Endothelial cell of umbilical vein (primary cell): ENCODE results near the gene ABLIM2. TPM values are rescaled to one million over a fixed set of nuclear protein-coding genes. Genes with fewer than 3 reads are reported as not detected.

Experiments
- BruUV-seq: library from RNA; stranded (reverse); fragments of 400-500 nt; replicated peaks from 2 replicates; lab custom pipeline; 2021; lab: Mats Ljungman, UMichigan
- CTCF ChIA-PET: fragments of 300-600, 350-600 bp; sonication (Branson Sonifier 250); formaldehyde crosslinking; loops from one replicate; lab custom pipeline; 2021; ENCODE audit warnings: antibody characterized with exemption, inconsistent platforms; lab: Charles Lee
- POLR2A ChIA-PET: fragments of 300-600, 350-600 bp; sonication (Branson Sonifier 250); formaldehyde crosslinking; loops from one replicate; lab custom pipeline; 2021; ENCODE audit warnings: antibody characterized with exemption, inconsistent platforms; lab: Charles Lee
- DNase-seq: peaks from one replicate; pipeline ENCODE4 v3.0.0-alpha.2; 2011; ENCODE audit warnings: low read depth, low spot score
- FAIRE-seq: peaks from 2 replicates; lab custom pipeline; 2011; peaks lifted over from hg19 to GRCh38; lab: Jason Lieb, UNC
- H2AFZ ChIP-seq: 2 replicates; pipeline ENCODE4 v1.6.0; 2012; ENCODE audit warnings: low read depth, low read length, control low read depth, inconsistent platforms
- H3K27ac ChIP-seq: 2 replicates; pipeline ENCODE4 v1.5.1; 2011; ENCODE audit warnings: low read depth, mild to moderate bottlenecking, control low read depth, low read length, moderate library complexity; ENCODE audit not compliant: insufficient read depth
- H3K27me3 ChIP-seq, 2 experiments: 2 replicates each; pipeline versions ENCODE4 v1.6.0 to v1.6.1; 2011; ENCODE audit warnings: low read length in 2 of 2, mixed read lengths in 1 of 2; ENCODE audit not compliant: control insufficient read depth in 2 of 2, insufficient read depth in 2 of 2
- H3K36me3 ChIP-seq, 2 experiments: 2 replicates in 1 of 2; 3 replicates in 1 of 2; pipeline ENCODE4 v1.5.1; 2011; ENCODE audit warnings: low read length in 2 of 2, mild to moderate bottlenecking in 1 of 2, moderate library complexity in 1 of 2; ENCODE audit not compliant: control insufficient read depth in 2 of 2, insufficient read depth in 2 of 2; ENCODE audit errors: extremely low read depth in 1 of 2
- H3K4me1 ChIP-seq: 3 replicates; pipeline ENCODE4 v1.5.1; 2011; ENCODE audit warnings: mild to moderate bottlenecking, low read length; ENCODE audit not compliant: control insufficient read depth, insufficient read depth; ENCODE audit errors: extremely low read depth
- H3K4me2 ChIP-seq: 2 replicates; pipeline ENCODE4 v1.6.1; 2011; ENCODE audit warnings: low read length, control low read depth, mixed read lengths; ENCODE audit not compliant: insufficient read depth
- H3K4me3 ChIP-seq, 3 experiments: fragments of 200-600 bp in 1 of 3; sonication (generic), shearing (Covaris generic) in 1 of 3; replicated peaks in 1 of 3; 2 replicates each; pipeline ENCODE4 v1.5.1; 2011 to 2016; ENCODE audit warnings: control low read depth in 3 of 3, low read length in 3 of 3, mild to moderate bottlenecking in 2 of 3, inconsistent platforms in 1 of 3, low read depth in 1 of 3, moderate library complexity in 1 of 3; ENCODE audit not compliant: insufficient read depth in 1 of 3
- H3K79me2 ChIP-seq: 2 replicates; pipeline ENCODE4 v1.6.0; 2012; ENCODE audit warnings: low read length, inconsistent platforms; ENCODE audit not compliant: control insufficient read depth, insufficient read depth
- H3K9ac ChIP-seq: replicated peaks from 2 replicates; pipeline ENCODE3; 2011; ENCODE audit warnings: low read length, control low read depth; ENCODE audit not compliant: insufficient read depth; ENCODE audit errors: extremely low read depth
- H3K9me1 ChIP-seq: replicated peaks from 3 replicates; pipeline ENCODE4 v1.6.0; 2011; ENCODE audit warnings: mild to moderate bottlenecking, low read length; ENCODE audit not compliant: control insufficient read depth, insufficient read depth; ENCODE audit errors: extremely low read depth
- H3K9me3 ChIP-seq: replicated peaks from 2 replicates; pipeline ENCODE4 v1.5.1; 2012; ENCODE audit warnings: low read length, inconsistent platforms; ENCODE audit not compliant: control insufficient read depth, insufficient read depth
- H4K20me1 ChIP-seq: replicated peaks from 2 replicates; pipeline ENCODE3; 2011; ENCODE audit warnings: mild to moderate bottlenecking, low read length; ENCODE audit not compliant: control insufficient read depth, insufficient read depth; ENCODE audit errors: extremely low read depth
- FOS ChIP-seq: IDR thresholded peaks from 2 replicates; pipeline ENCODE4 v1.6.1; 2011; ENCODE audit warnings: mild to moderate bottlenecking, low read length, moderate library complexity, borderline replicate concordance; ENCODE audit not compliant: insufficient read depth
- GATA2 ChIP-seq: IDR thresholded peaks from 2 replicates; pipeline ENCODE4 v1.7.0; 2011; ENCODE audit warnings: low read depth, mild to moderate bottlenecking, moderate library complexity, mixed read lengths, low read length; ENCODE audit not compliant: insufficient read length, insufficient read depth
- JUN ChIP-seq: IDR thresholded peaks from 2 replicates; pipeline ENCODE4 v1.6.1; 2011; ENCODE audit warnings: borderline replicate concordance, low read depth; ENCODE audit not compliant: insufficient read length, insufficient read depth
- MYC ChIP-seq: IDR thresholded peaks from one replicate; pipeline ENCODE4 v1.6.1; 2011; ENCODE audit warnings: mild to moderate bottlenecking, low read depth, low read length
- POLR2A ChIP-seq: IDR thresholded peaks from 2 replicates; pipeline ENCODE4 v1.6.1; 2012; ENCODE audit warnings: low read depth, mild to moderate bottlenecking, control low read depth, low read length
- POLR2AphosphoS5 ChIP-seq: IDR thresholded peaks from 2 replicates; pipeline ENCODE4 v1.6.1; 2012; ENCODE audit warnings: low read depth, mild to moderate bottlenecking, control low read depth, low read length, moderate library complexity; ENCODE audit not compliant: insufficient read depth
- dilution Hi-C: fragments of 300-500 bp; cut with MboI; formaldehyde crosslinking; loops from one replicate; pipeline ENCODE4 v1.15.0; 2019; ENCODE audit warnings: low sequenced_read_pairs; ENCODE audit not compliant: extremely low pct_ligation_motif_present
- intact Hi-C: fragments of 100-400 bp; cut with micrococcal nuclease; formaldehyde crosslinking; loops from one replicate; pipeline ENCODE4 v1.10.0; 2022
- polyA plus RNA-seq, 4 experiments: library from polyadenylated mRNA; depleted of rRNA in 3 of 4; stranded (reverse) in 3 of 4; unstranded in 1 of 4; fragments of >200 nt; gene quantifications; 2 replicates each; pipeline versions ENCODE4 v1.2.1 to v1.2.3, GENCODE V29; 2011 to 2012; ENCODE audit warnings: missing spikeins in 1 of 4
- total RNA-seq: library from RNA; stranded (reverse); gene quantifications from 2 replicates; pipeline ENCODE4 v1.2.3, GENCODE V29; 2021
- TF ChIP-seq, protein P1 (sequence below), 2 donors: IDR thresholded peaks; 1 replicate in 1 of 2; 2 replicates in 1 of 2; pipeline ENCODE4 v1.5.1; 2011; ENCODE audit warnings: low read length in 2 of 2, mild to moderate bottlenecking in 2 of 2, moderate library complexity in 2 of 2, control low read depth in 1 of 2, inconsistent platforms in 1 of 2, low read depth in 1 of 2; ENCODE audit not compliant: insufficient read depth in 1 of 2; ENCODE audit errors: extremely low read depth in 1 of 2

ABLIM2 gene
- total and polyA plus RNA-seq, 2 donors (not counting 3 experiments of a cell fraction or from before 2014, with no cell fraction given), result 0.28 to 0.66 TPM

DNA sequence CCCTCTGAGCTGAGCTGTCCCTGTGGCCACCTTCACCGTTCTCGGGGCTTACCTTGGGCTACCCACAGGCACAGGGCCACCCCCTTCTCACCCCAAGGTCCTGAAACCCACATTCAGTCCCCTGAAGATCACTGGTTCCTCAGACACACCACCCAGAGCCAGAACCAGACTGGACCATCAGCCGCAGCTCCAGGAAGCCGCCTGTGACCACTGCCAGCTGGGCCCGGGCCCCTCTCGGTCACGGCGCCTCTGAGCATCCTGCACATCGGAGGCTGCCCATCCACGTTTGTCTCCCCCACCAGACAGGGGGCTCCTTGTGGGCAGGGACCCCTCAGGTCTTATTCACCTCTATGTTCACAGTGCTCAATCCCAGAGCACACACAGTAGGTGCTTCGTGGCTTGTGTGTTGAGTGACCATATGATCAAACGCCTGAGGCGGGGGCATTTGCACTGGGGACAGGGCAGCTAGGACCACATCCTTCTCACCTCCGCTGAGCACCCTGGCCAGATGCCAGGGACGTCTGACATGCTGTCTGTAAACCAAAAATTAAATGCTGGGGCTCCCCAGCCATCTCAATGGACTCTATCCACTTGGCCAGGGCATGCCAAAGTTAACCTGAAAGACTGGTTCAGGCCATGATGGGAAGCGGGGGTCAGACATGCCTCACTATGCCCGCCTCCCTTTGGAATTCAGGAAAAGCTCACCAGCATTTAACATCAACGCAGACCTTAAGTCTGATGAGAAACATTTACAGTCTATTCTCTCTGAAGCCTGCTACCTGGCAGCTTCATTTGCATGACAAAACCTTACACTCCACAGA is 109.5 kb downstream of the ABLIM2 start:
- H3K4me1 ChIP-seq, result no peaks in the 10 kb centered on the region
- H3K9me1 ChIP-seq, result no peaks in the 10 kb centered on the region
- intact Hi-C loops, result no loop called here
- H3K4me2 ChIP-seq, result no peak overlapping the region
- H3K9me3 ChIP-seq, result no peaks in the 10 kb centered on the region
- H3K79me2 ChIP-seq, result no peaks in the 10 kb centered on the region
- no peaks in the 10 kb centered on the region for H3K27me3 ChIP-seq
- H3K36me3 ChIP-seq, result no peaks in the 10 kb centered on the region
- no peak overlapping the region for H3K4me3 ChIP-seq
- H4K20me1 ChIP-seq, result no peaks in the 10 kb centered on the region
- ChIA-PET POLR2A (no interaction called here), CTCF (no interaction called here)
- no TSS peak for BruUV-seq
- FAIRE-seq (no peak), DNase-seq (no peak)
- no peak overlapping the region for H3K27ac ChIP-seq
- TF ChIP-seq MYC (no peak), POLR2A (no peak), JUN (no peak), GATA2 (no peak), FOS (no peak), POLR2AphosphoS5 (no peak)
- TF ChIP-seq, protein P1, sequence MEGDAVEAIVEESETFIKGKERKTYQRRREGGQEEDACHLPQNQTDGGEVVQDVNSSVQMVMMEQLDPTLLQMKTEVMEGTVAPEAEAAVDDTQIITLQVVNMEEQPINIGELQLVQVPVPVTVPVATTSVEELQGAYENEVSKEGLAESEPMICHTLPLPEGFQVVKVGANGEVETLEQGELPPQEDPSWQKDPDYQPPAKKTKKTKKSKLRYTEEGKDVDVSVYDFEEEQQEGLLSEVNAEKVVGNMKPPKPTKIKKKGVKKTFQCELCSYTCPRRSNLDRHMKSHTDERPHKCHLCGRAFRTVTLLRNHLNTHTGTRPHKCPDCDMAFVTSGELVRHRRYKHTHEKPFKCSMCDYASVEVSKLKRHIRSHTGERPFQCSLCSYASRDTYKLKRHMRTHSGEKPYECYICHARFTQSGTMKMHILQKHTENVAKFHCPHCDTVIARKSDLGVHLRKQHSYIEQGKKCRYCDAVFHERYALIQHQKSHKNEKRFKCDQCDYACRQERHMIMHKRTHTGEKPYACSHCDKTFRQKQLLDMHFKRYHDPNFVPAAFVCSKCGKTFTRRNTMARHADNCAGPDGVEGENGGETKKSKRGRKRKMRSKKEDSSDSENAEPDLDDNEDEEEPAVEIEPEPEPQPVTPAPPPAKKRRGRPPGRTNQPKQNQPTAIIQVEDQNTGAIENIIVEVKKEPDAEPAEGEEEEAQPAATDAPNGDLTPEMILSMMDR (IDR thresholded peaks at IDR 0.05; ENCODE audit: extremely low read depth in 1 of 2, insufficient read depth in 1 of 2, low read depth in 1 of 2, low read length in 2 of 2), result no peak
- no peak overlapping the region for H2AFZ ChIP-seq
- dilution Hi-C loops, result no loop called here
- no peak overlapping the region for H3K9ac ChIP-seq
